AG10803 (cell line): Measurements from ENCODE around the gene NSMF.
"Not testable (repeated sequence)": the region's sequence is repeated elsewhere in the genome, so short reads cannot be mapped to it uniquely, and the experiment has no call there.

Source experiments
- DNase-seq: peaks from one replicate; pipeline ENCODE4 v3.0.0; 2010; ENCODE audit warnings: low read depth
- H3K4me3 ChIP-seq: 2 replicates; pipeline ENCODE4 v1.5.1; 2011; ENCODE audit warnings: mild to moderate bottlenecking, low read length, control low read depth
- CTCF ChIP-seq: conservative IDR thresholded peaks from 2 replicates; pipeline ENCODE4 v1.5.1; 2011; ENCODE audit warnings: mild to moderate bottlenecking, low read length, control low read depth, inconsistent platforms

Gene NSMF

DNA sequence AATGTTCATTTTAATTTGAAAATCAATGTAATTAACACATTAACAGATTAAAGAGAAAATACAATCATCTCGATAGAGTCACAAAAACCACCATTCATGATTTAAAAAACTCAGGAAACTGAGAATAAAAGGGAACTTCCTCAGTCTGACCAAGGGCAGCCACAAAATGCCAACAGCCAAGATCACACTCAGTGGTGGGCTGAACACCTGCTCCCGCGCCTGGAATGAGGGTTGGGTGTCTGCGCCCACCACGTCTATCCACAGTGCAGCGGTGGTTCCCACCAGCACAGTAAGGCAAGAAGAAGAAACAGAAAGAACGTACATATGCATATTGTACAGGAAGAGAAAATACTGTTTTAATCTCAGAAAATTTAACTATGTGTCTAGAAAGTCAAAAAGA is 11.7 kb upstream of the NSMF start:
- no peak for TF ChIP-seq CTCF
- DNase-seq, result no peak
- H3K4me3 ChIP-seq, result no peak overlapping the region

DNA sequence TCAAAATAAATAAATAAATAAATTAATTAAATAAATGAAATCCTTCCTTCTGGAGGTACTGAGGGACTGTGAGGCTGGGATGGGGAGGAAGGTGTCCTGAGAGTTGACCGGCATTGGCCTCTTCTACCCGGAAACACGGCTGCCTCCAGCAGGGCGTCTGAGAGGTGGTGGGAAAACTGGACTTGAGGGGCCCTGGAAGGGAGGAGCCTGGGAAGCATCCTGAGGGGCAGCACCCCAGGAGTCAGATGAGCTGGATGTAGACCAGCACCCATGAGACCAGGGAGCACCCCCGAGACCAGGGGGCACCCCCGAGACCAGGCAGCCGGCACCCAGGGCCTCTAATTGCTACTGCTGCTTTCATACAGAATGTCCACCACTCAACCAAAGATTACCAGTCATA is 8.8 kb upstream of the NSMF start:
- no peak for TF ChIP-seq CTCF
- H3K4me3 ChIP-seq, result no peak overlapping the region
- no peak for DNase-seq

GRCh38 chr9:137467161-137467581 is 8.0 kb upstream of the NSMF start:
- no peak for TF ChIP-seq CTCF
- H3K4me3 ChIP-seq, result no peak overlapping the region
- no peak for DNase-seq

- H3K4me3 ChIP-seq, DNase-seq: not testable (repeated sequence)
Measured at GRCh38 chr9:137466389-137467085, 7.4 kb upstream of the NSMF start.

GRCh38 chr9:137465720-137466388 is 6.7 kb upstream of the NSMF start:
- H3K4me3 ChIP-seq, result no peak overlapping the region
- TF ChIP-seq CTCF, result no peak
- no peak for DNase-seq

GRCh38 chr9:137465000-137465719 is 6.0 kb upstream of the NSMF start:
- H3K4me3 ChIP-seq, result no peak overlapping the region
- TF ChIP-seq CTCF, result no peak
- no peak for DNase-seq

GRCh38 chr9:137464291-137464999 is 5.3 kb upstream of the NSMF start:
- DNase-seq, result no peak

More at GRCh38 chr9:137464291-137464999, 5.3 kb upstream of the NSMF start:
- no peak for TF ChIP-seq CTCF
- H3K4me3 ChIP-seq, result no peak overlapping the region
